Epithelial cell of proximal tubule (primary cell): ENCODE measurements around the gene RAB38. TPM values are rescaled to one million over a fixed set of nuclear protein-coding genes. Genes with fewer than 3 reads are reported as not detected.

Experiments
- DNase-seq: peaks from one replicate; pipeline ENCODE4 v3.0.0-alpha.2; 2011; ENCODE audit warnings: low read depth
- H3K4me3 ChIP-seq: 2 replicates; pipeline ENCODE4 v1.5.1; 2011; ENCODE audit warnings: low read depth, mild to moderate bottlenecking, low read length
- CTCF ChIP-seq: conservative IDR thresholded peaks from 2 replicates; pipeline ENCODE4 v1.5.1; 2012; ENCODE audit warnings: low read depth, mild to moderate bottlenecking, low read length
- total RNA-seq: library from RNA; depleted of rRNA; stranded (reverse); fragments of >200 nt; gene quantifications from 2 replicates; pipeline ENCODE4 v1.2.3, GENCODE V29; 2015

The RAB38 gene
- total RNA-seq, 1 donor from 2014 or later: 9.6 TPM

DNA sequence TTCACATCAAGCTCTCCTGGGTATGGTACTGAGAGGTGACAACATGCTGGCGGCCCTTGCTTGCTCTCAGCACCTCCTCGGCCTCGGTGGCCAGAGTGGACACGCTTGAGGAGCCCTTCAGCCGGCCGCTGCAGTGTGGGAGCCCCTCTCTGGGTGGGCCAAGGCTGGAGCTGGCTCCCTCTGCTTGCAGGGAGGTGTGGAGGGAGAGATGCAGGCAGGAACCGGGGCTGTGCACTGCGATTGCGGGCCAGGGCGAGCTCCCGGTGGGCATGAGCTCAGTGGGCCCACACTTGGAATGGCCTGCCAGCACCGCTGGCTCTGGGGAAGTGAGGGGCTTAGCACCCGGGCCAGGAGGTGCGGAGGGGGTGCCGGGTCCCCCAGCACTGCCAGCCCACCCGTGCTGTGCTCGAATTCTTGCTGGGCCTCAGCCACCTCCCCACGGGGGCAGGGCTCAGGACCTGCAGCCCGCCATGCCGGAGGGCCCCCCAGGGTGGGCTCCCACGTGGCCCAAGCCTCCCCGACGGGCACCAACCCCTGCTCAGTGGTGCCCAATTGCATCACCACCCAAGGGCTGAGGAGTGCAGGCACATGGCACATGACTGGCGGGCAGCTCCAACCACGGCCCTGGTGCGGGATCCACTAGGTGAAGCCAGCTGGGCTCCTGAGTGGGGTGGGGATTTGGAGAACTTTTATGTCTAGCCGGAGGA lies 106.2 kb downstream of the RAB38 start:
- DNase-seq: no peak
- no peak overlapping the region for H3K4me3 ChIP-seq
- TF ChIP-seq CTCF: no peak

DNA sequence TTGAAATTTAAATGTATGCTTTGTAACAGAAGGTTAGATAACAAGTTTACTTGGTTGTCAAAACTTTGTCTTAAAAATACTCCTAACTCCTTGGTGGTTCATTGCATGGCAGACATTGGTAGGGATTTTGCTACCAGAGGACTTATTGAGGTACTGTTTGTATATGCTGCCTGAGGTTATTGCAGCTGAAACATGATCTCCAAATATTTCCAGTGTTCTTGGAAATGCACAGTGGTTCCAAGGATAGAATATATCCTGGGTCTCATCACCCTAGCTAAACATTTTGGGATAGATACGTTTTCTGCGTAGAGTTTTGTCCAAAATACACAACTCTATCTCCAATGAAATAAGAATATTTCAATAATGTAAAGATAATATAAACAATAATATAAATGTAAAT lies 109.2 kb downstream of the RAB38 start:
- DNase-seq: no peak
- no peak overlapping the region for H3K4me3 ChIP-seq
- TF ChIP-seq CTCF: no peak

GRCh38 chr11:88064097-88064705 lies 111.0 kb downstream of the RAB38 start:
- no peak for TF ChIP-seq CTCF
- DNase-seq: no peak
- no peak overlapping the region for H3K4me3 ChIP-seq

Other genes with a start within 250 kb of the RAB38 start
- 149 and 219 TPM in 2 replicates for gene CTSC, start 162.3 kb upstream of the RAB38 start, total RNA-seq